Endometrium (tissue), 2 donors: Measurements from ENCODE around the gene PRKAB2.
"Not testable (repeated sequence)": the region's sequence is repeated elsewhere in the genome, so short reads cannot be mapped to it uniquely, and the experiment has no call there.

Source experiments
- FAIRE-seq: peaks from 2 replicates; lab custom pipeline; 2012; peaks lifted over from hg19 to GRCh38; lab: Jason Lieb, UNC
- donor health status: control.
- donor health status: control.

Gene PRKAB2

GRCh38 chr1:147171399-147172167 lies 687 bp downstream of the PRKAB2 start:
- no peak for FAIRE-seq

GRCh38 chr1:147169840-147170674 lies 2.2 kb downstream of the PRKAB2 start:
- FAIRE-seq = no peak

GRCh38 chr1:147169171-147169570 lies 3.1 kb downstream of the PRKAB2 start:
- no peak for FAIRE-seq

- no peak for FAIRE-seq
These were observed 3.6 kb downstream of the PRKAB2 start for GRCh38 chr1:147168626-147169058.

- no peak for FAIRE-seq
These were observed 4.9 kb downstream of the PRKAB2 start for GRCh38 chr1:147167365-147167764.

- FAIRE-seq = no peak
These were observed 9.3 kb downstream of the PRKAB2 start for GRCh38 chr1:147163019-147163418.

GRCh38 chr1:147162093-147162492 lies 10.2 kb downstream of the PRKAB2 start:
- FAIRE-seq = no peak

GRCh38 chr1:147157116-147157515 lies 15.2 kb downstream of the PRKAB2 start:
- not testable (repeated sequence) for FAIRE-seq

- FAIRE-seq = no peak
These were observed 15.6 kb downstream of the PRKAB2 start for GRCh38 chr1:147156642-147157041.

GRCh38 chr1:147152772-147153171 lies 19.5 kb downstream of the PRKAB2 start:
- FAIRE-seq = no peak

- FAIRE-seq = no peak
These were observed 21.0 kb downstream of the PRKAB2 start for GRCh38 chr1:147151244-147151643.

- FAIRE-seq = no peak
These were observed 29.4 kb downstream of the PRKAB2 start for GRCh38 chr1:147142886-147143285.

- not testable (repeated sequence) for FAIRE-seq
These were observed 41.5 kb downstream of the PRKAB2 start for GRCh38 chr1:147130721-147131120.

- FAIRE-seq = no peak
These were observed 43.0 kb downstream of the PRKAB2 start for GRCh38 chr1:147129116-147129873.

- FAIRE-seq = no peak
These were observed 48.0 kb downstream of the PRKAB2 start for GRCh38 chr1:147124266-147124665.

- no peak for FAIRE-seq
These were observed 55.2 kb downstream of the PRKAB2 start for GRCh38 chr1:147117109-147117508.

- FAIRE-seq = no peak
These were observed 56.8 kb downstream of the PRKAB2 start for GRCh38 chr1:147115496-147115895.

GRCh38 chr1:147115079-147115478 lies 57.2 kb downstream of the PRKAB2 start:
- not testable (repeated sequence) for FAIRE-seq

GRCh38 chr1:147114353-147114752 lies 57.9 kb downstream of the PRKAB2 start:
- not testable (repeated sequence) for FAIRE-seq

GRCh38 chr1:147111381-147112130 lies 60.7 kb downstream of the PRKAB2 start:
- FAIRE-seq = no peak

GRCh38 chr1:147110872-147111271 lies 61.4 kb downstream of the PRKAB2 start:
- FAIRE-seq = no peak

- FAIRE-seq = no peak
These were observed 61.8 kb downstream of the PRKAB2 start for GRCh38 chr1:147110434-147110833.
